Measurements from ENCODE around the gene GRIN3A. TPM values are rescaled to one million over a fixed set of nuclear protein-coding genes. Genes with fewer than 3 reads are reported as not detected.
A peak's percentile ranks its signal among the peaks of the same experiment; 100 is the strongest.

GRIN3A gene
- total RNA-seq, 1 experiment from 2014 or later, result not detected

GRCh38 chr9:101527066-101527465, 211.4 kb downstream of the GRIN3A start:
- peak; percentile 29 for DNase-seq (ENCODE audit: low read depth)

GRCh38 chr9:101524371-101524770, 214.1 kb downstream of the GRIN3A start:
- no peak for DNase-seq (ENCODE audit: low read depth)

Other genes starting within 250 kb of the GRIN3A start
- gene RNF20, start 204.8 kb downstream of the GRIN3A start, total RNA-seq (2014; rRNA removed; shearing (Covaris generic)), result 24.9 and 35.0 TPM in 2 replicates
- not detected in 2 replicates for gene PPP3R2, start 143.7 kb downstream of the GRIN3A start, total RNA-seq (2014; rRNA removed; shearing (Covaris generic))